HepG2 (cell line): ENCODE results near the gene ALDOA. TPM values are rescaled to one million over a fixed set of nuclear protein-coding genes. Genes with fewer than 3 reads are reported as not detected.
A peak's percentile ranks its signal among the peaks of the same experiment; 100 is the strongest.

Source experiments
- CCAR2 ChIP-seq: fragments of 200-400 bp; formaldehyde crosslinking; optimal IDR thresholded peaks from 2 replicates; pipeline ENCODE3; 2018; ENCODE audit warnings: low read depth, mild to moderate bottlenecking, low read length, moderate library complexity
- CCDC6 ChIP-seq: sonication (generic); formaldehyde crosslinking; IDR thresholded peaks from 2 replicates; pipeline ENCODE4 v1.8.1; 2022; ENCODE audit warnings: mild to moderate bottlenecking, missing genetic modification reagents, moderate library complexity
- DNMT3B ChIP-seq: conservative IDR thresholded peaks from 2 replicates; pipeline ENCODE4 v1.6.1; 2016; ENCODE audit warnings: missing biosample characterization, control low read depth
- GRHL1 ChIP-seq: sonication (generic); formaldehyde crosslinking; conservative IDR thresholded peaks from 2 replicates; pipeline ENCODE4 v1.8.0; 2022; ENCODE audit warnings: missing genetic modification reagents
- HDAC6 ChIP-seq: fragments of 200-600 bp; sonication (generic); IDR thresholded peaks from 2 replicates; pipeline ENCODE4 v1.7.0; 2017; ENCODE audit warnings: mild to moderate bottlenecking, antibody characterized with exemption, low read length, low read depth
- MAF1 ChIP-seq: sonication (generic); formaldehyde crosslinking; IDR thresholded peaks from 2 replicates; pipeline ENCODE4 v1.5.0; 2020; ENCODE audit warnings: missing genetic modification reagents, borderline replicate concordance
- MLXIP ChIP-seq: sonication (generic); formaldehyde crosslinking; IDR thresholded peaks from 2 replicates; pipeline ENCODE4 v1.9.0; 2021; ENCODE audit warnings: missing genetic modification reagents, borderline replicate concordance
- NFRKB ChIP-seq: fragments of 450-650 bp; IDR thresholded peaks from 2 replicates; pipeline ENCODE4 v1.6.1; 2017
- PHF21A ChIP-seq: sonication (generic); formaldehyde crosslinking; IDR thresholded peaks from 2 replicates; pipeline ENCODE4 v1.5.0; 2020; ENCODE audit warnings: mild to moderate bottlenecking, missing genetic modification reagents
- PLRG1 ChIP-seq: fragments of 450-650 bp; conservative IDR thresholded peaks from 2 replicates; pipeline ENCODE4 v1.6.1; 2016
- THAP11 ChIP-seq: IDR thresholded peaks from 2 replicates; pipeline ENCODE4 v1.6.1; 2016; ENCODE audit warnings: missing biosample characterization, missing genetic modification reagents
- ZMAT3 ChIP-seq: sonication (generic); formaldehyde crosslinking; conservative IDR thresholded peaks from 2 replicates; pipeline ENCODE4 v1.7.0; 2021; ENCODE audit warnings: missing genetic modification reagents
- ZNF12 ChIP-seq: sonication (generic); formaldehyde crosslinking; IDR thresholded peaks from 2 replicates; pipeline ENCODE4 v1.5.0; 2020; ENCODE audit warnings: missing genetic modification reagents
- ZNF691 ChIP-seq: sonication (generic); formaldehyde crosslinking; IDR thresholded peaks from 2 replicates; pipeline ENCODE4 v1.4.0; 2020; ENCODE audit warnings: missing genetic modification reagents, low read depth, mild to moderate bottlenecking, borderline replicate concordance
- ZNF777 ChIP-seq: sonication (generic); formaldehyde crosslinking; IDR thresholded peaks from 2 replicates; pipeline ENCODE4 v1.4.0; 2020; ENCODE audit warnings: missing genetic modification reagents
- ZUFSP ChIP-seq: sonication (generic); formaldehyde crosslinking; IDR thresholded peaks from 2 replicates; pipeline ENCODE4 v1.9.0; 2021; ENCODE audit warnings: missing genetic modification reagents, mild to moderate bottlenecking, borderline replicate concordance
- ZXDC ChIP-seq: sonication (generic); formaldehyde crosslinking; IDR thresholded peaks from 2 replicates; pipeline ENCODE4 v1.5.0; 2020; ENCODE audit warnings: mild to moderate bottlenecking, missing genetic modification reagents
- polyA plus RNA-seq, 8 experiments: library from polyadenylated mRNA; depleted of rRNA in 3 of 8; stranded (reverse) in 7 of 8; unstranded in 1 of 8; fragments of >200 nt; fragmentation: Illumina TruSeq in 4 of 8; extraction: Trizol in 4 of 8; gene quantifications; 2 replicates each; pipeline versions ENCODE4 v1.2.1 to v1.2.3, GENCODE V29; 2011 to 2016; ENCODE audit warnings: low read depth in 4 of 8, missing spikeins in 1 of 8, mixed read lengths in 1 of 8; ENCODE audit not compliant: insufficient read depth in 1 of 8
- total RNA-seq, 5 experiments: library from RNA; depleted of rRNA; stranded (reverse); fragments of >200 nt; fragmentation: Illumina TruSeq; extraction: Trizol; gene quantifications; 2 replicates each; pipeline ENCODE4 v1.2.3, GENCODE V29; 2016; ENCODE audit warnings: low read depth in 1 of 5

Gene ALDOA
- total and polyA plus RNA-seq, 2 of the 13 experiments (the other 11 are each of a cell fraction or from before 2014, with no cell fraction given) = 925 to 1,884 TPM

- peak; percentile 92 for TF ChIP-seq ZXDC (CRISPR knock-in tag)
- TF ChIP-seq MAF1 = no peak; the same call in 1 of the 2 replicates
- TF ChIP-seq MLXIP (CRISPR knock-in tag) = no peak
- TF ChIP-seq ZMAT3 (CRISPR knock-in tag) = no peak
- no peak for TF ChIP-seq NFRKB
- TF ChIP-seq ZNF691 = peak; percentile 54; the same call in 1 of the 2 replicates
- TF ChIP-seq PHF21A (CRISPR knock-in tag) = peak; percentile 93
- no peak for TF ChIP-seq GRHL1 (CRISPR knock-in tag)
- TF ChIP-seq ZNF777 (CRISPR knock-in tag) = peak; percentile 48; the same call in 1 of the 2 replicates
- TF ChIP-seq PLRG1 = no peak
- TF ChIP-seq CCDC6 (CRISPR knock-in tag) = peak; percentile 87; the same call in 1 of the 2 replicates
- TF ChIP-seq THAP11 = peak; percentile 60; the same call in 1 of the 2 replicates
- no peak for TF ChIP-seq ZUFSP (CRISPR knock-in tag)
- TF ChIP-seq DNMT3B = no peak
- TF ChIP-seq HDAC6 = no peak
- TF ChIP-seq ZNF12 (CRISPR knock-in tag) = peak; percentile 44; the same call in 1 of the 2 replicates
- no peak for TF ChIP-seq CCAR2
Observed at GRCh38 chr16:30112197-30113030, 46.9 kb downstream of the ALDOA start (continued).
